Tibial artery (tissue), 4 donors: ENCODE measurements around the gene OR2F2.

Experiments used
- DNase-seq, 2 donors: peaks; one replicate each; pipeline ENCODE4 v3.0.0-alpha.2; 2019
- H3K27ac ChIP-seq, 2 donors: fragments of 200-600 bp; sonication (generic) in 1 of 2; 1 replicate in 1 of 2; 2 replicates in 1 of 2; pipeline ENCODE4 v1.5.1; 2018 to 2019; ENCODE audit warnings: mild to moderate bottlenecking in 1 of 2
- H3K27me3 ChIP-seq, 2 donors: fragments of 200-600 bp; sonication (generic) in 1 of 2; one replicate each; pipeline versions ENCODE4 v1.5.1 to v1.6.0; 2016 to 2019
- H3K36me3 ChIP-seq, 3 donors: fragments of 200-600 bp; sonication (generic) in 2 of 3; one replicate each; pipeline ENCODE4 v1.5.1; 2016 to 2019; ENCODE audit warnings: mild to moderate bottlenecking in 2 of 3
- H3K4me1 ChIP-seq, 4 donors: fragments of 200-600 bp; sonication (generic) in 2 of 4; 1 replicate in 3 of 4; 2 replicates in 1 of 4; pipeline ENCODE4 v1.5.1; 2016 to 2019
- H3K4me3 ChIP-seq, 2 donors: fragments of 200-600 bp; sonication (generic) in 1 of 2; 1 replicate in 1 of 2; 2 replicates in 1 of 2; pipeline ENCODE4 v1.5.1; 2018 to 2019; ENCODE audit warnings: mild to moderate bottlenecking in 2 of 2
- H3K9me3 ChIP-seq, 3 donors: fragments of 200-600 bp; sonication (generic) in 1 of 3; one replicate each; pipeline ENCODE4 v1.5.1; 2016 to 2019
- intact Hi-C: fragments of 100-400 bp; cut with DNase I; formaldehyde crosslinking; loops from one replicate; pipeline ENCODE4 v1.15.0; 2023; ENCODE audit warnings: low total_unique reads
- TF ChIP-seq, protein P1 (sequence below), 2 experiments: fragments of 200-600 bp in 1 of 2; fragments of 450-650 bp in 1 of 2; IDR thresholded peaks; one replicate each; pipeline ENCODE4 v1.5.1; 2017 to 2019; ENCODE audit warnings: antibody characterized with exemption in 2 of 2, mild to moderate bottlenecking in 1 of 2, moderate library complexity in 1 of 2

The OR2F2 gene

DNA sequence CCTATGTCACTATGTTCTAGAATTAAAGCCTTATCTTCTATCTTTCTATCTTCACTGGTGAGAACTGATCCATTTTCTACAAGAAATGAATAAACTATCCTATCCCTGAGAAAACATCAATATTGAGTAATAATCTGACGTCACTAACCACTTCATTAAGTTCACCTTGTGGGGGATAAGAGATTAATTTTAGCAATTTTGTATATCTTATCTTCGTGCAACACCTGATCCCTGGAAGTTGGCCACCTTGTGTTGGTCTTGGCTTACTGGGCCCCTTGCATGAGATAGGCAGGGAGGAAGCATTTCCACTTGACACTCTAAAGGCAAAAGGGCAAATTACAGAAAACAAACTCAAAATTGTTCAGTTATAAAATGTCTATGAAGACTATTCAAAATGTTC lies 45.0 kb downstream of the OR2F2 start:
- Histone ChIP-seq H3K27ac (no peak overlapping the region), H3K4me1 (peaks cover 0 to 7% (median 0%) of the 10 kb centered on the region in 4 donors), H3K4me3 (no peak overlapping the region), H3K27me3 (no peaks in the 10 kb centered on the region), H3K36me3 (no peaks in the 10 kb centered on the region), H3K9me3 (no peaks in the 10 kb centered on the region)
- no peak for DNase-seq
- TF ChIP-seq, protein P1, sequence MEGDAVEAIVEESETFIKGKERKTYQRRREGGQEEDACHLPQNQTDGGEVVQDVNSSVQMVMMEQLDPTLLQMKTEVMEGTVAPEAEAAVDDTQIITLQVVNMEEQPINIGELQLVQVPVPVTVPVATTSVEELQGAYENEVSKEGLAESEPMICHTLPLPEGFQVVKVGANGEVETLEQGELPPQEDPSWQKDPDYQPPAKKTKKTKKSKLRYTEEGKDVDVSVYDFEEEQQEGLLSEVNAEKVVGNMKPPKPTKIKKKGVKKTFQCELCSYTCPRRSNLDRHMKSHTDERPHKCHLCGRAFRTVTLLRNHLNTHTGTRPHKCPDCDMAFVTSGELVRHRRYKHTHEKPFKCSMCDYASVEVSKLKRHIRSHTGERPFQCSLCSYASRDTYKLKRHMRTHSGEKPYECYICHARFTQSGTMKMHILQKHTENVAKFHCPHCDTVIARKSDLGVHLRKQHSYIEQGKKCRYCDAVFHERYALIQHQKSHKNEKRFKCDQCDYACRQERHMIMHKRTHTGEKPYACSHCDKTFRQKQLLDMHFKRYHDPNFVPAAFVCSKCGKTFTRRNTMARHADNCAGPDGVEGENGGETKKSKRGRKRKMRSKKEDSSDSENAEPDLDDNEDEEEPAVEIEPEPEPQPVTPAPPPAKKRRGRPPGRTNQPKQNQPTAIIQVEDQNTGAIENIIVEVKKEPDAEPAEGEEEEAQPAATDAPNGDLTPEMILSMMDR (IDR thresholded peaks at IDR 0.05): no peak
- intact Hi-C loops: no loop called here

DNA sequence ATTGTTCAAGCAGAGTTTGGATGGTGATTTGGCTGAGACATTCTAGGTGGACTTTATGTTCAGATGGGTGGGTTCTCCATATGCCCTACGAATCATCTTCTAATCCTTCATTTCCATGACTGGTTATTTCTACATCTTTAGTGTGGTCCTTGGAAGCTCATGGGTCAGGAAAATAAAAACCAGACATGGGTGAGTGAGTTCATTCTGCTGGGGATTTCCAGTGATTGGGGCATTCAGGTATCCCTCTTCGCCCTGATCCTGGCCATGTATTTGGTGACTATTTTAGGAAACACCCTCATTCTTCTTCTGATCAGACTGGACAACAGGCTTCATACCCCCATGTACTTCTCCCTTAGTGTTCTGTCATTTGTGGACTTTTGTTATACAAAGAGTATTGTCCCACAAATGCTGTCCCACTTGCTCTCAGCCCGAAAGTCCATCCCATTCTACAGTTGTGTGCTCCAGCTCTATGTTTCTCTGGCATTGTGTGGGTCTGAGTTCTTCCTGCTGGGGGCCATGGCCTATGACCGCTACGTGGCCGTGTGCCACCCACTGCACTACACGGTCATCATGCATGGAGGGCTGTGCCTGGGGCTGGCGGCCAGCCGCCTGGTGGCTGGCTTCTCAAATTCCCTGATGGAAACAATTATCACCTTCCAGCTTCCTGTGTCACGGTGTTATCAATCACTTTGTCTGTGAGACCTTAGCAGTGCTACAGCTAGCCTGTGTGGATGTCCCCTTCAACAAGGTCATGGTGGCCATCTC lies 45.9 kb downstream of the OR2F2 start:
- Histone ChIP-seq H3K27me3 (no peaks in the 10 kb centered on the region), H3K27ac (no peak overlapping the region), H3K9me3 (no peaks in the 10 kb centered on the region), H3K36me3 (no peaks in the 10 kb centered on the region), H3K4me3 (no peak overlapping the region), H3K4me1 (peaks cover 0 to 7% (median 0%) of the 10 kb centered on the region in 4 donors)
- no peak for DNase-seq
- TF ChIP-seq, protein P1 (IDR thresholded peaks at IDR 0.05): no peak
- intact Hi-C loops: no loop called here

DNA sequence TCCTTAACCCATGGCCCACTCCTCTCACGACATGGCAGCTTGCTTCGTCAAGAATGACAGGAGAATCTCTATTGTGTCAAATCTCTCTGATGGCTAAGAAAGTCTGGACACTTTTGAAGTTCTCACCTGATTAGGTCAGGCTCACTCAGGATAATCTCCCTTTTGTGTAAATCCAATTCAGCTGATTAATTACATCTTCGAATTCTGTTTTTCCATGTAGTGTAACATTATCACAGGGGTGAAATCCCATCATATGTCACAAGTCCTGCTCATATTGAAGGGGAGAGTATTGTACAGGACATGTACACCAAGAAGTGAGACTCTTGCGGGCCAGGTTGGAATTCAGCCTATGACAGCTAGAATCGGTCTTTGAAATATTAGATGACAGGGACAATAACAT lies 48.9 kb downstream of the OR2F2 start:
- TF ChIP-seq, protein P1 (IDR thresholded peaks at IDR 0.05): no peak

More for the DNA sequence above, 48.9 kb downstream of the OR2F2 start:
- H3K4me1 ChIP-seq: peaks cover 0 to 25% (median 6%) of the 10 kb centered on the region in 4 donors
- H3K27me3 ChIP-seq: no peaks in the 10 kb centered on the region
- H3K9me3 ChIP-seq: no peaks in the 10 kb centered on the region
- DNase-seq: no peak
- H3K36me3 ChIP-seq: no peaks in the 10 kb centered on the region
- intact Hi-C loops: no loop called here
- H3K4me3 ChIP-seq: no peak overlapping the region
- H3K27ac ChIP-seq: no peak overlapping the region
